ENCODE data around the gene SV2B.
"Not testable (repeated sequence)": the region's sequence is repeated elsewhere in the genome, so short reads cannot be mapped to it uniquely, and the experiment has no call there.

SV2B gene

DNA sequence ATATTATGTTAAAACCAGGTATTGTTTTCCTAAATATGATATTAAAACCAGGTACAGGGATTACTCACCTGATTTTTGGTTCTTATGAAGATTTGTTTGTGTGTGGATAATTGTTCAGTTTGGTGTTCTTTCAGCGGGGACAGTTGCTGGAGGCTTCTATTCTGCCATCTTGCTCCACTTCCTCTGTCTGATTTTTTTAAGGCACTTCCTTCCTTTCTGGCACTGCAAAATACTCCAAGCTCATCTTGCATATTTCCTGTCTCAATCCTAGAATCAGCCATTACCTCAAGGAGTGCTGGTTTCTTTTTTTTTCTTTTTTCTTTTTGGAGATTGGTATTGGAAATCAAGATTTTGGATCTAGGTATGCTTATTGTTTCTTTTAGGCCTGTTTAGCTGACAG is 229.9 kb downstream of the SV2B start:
- no peak for DNase-seq

DNA sequence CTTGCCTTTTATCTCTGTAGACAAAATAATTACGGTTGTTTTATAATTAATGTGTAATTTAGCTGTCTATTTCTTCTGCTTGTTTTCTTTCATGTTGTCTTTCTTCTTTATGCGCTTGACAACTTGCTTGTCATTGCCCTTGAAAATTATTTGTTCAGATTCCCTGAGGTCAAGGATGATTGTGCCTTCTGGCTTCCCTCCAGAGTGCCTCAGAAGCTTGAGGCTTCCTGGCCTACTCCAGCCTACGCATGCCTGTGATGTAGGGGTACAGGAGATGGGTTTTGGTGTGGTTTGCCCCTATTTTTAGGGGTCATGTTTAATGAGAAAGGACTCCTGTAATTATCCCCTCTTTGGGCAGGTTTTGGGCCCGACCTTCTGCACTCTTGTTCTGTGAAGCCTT is 231.5 kb downstream of the SV2B start:
- no peak for DNase-seq

DNA sequence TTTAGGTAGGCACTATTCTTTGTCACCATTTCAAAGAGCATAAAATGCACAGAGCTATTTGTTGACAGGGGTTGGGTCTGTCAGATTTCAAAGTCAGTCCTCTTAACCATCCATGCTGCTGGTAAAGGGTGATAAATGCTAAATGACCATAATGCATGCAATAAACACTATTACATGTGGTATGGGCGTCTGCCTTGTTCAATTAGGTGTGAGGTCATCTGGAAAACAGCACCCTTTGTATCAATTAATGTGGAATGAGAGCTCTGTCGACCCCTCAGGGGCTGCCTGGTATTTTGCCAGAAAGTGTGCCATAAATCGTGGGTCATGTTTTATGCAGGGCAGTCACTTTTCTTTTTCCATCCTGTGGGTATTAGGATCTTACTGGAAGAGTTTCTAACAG is 235.6 kb downstream of the SV2B start:
- no peak for DNase-seq

DNA sequence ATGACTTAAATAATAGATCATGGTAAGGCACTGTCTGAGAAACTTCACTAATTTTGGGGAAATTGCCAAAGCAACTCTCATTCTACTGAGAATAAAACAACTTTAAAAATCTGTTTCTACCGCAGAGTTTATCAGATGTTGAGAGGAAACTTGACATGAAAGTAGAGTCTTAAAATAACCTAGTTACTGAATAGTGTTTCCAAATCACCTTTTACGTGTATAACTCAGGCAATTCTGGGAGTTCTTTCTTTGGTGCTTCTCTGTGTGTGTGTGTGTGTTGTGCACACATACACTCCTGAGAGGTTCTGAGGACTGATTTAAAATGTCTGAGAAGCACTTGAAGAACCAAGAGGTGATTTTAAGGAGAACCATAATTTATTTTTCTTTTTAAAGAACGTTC is 236.6 kb downstream of the SV2B start:
- DNase-seq, result no peak

DNA sequence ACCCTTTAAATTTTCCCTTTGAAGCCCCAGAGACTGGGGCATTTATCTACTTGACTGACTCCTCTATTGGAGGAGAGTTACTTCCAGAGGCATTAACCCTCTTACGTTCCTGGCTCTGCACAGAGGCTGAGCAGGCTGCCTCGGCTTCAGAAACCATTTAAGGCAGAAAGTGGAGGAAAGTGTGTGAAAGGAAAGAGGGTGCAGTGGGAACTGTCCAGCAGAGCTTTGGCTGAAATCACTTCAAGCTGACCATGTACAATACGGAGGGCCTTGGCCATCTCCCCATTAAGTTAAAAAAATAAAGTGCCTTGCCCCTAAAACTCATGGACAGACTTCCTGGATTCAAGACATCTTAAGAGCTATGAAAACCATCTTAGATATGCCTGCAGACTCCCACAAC is 238.7 kb downstream of the SV2B start:
- DNase-seq, result no peak

DNA sequence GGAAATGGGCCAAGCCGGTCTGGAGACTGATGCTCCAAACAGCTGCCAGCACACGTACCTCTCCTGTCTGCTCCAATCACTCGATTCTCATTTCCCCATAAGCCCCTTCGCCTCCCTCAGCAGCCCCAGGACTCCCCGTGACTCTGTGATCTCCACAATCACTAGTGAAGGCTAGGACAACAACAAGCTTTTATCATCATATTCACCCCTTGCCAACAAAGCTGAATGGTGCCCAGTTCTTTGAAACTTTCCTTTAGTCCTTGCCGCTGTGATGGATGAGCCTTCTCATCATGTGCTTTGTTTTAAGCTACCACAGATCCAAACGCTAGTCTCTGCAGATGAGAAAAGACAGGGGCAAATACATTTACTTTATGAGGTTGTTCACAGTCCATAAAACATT is 242.0 kb downstream of the SV2B start:
- DNase-seq, result no peak

DNA sequence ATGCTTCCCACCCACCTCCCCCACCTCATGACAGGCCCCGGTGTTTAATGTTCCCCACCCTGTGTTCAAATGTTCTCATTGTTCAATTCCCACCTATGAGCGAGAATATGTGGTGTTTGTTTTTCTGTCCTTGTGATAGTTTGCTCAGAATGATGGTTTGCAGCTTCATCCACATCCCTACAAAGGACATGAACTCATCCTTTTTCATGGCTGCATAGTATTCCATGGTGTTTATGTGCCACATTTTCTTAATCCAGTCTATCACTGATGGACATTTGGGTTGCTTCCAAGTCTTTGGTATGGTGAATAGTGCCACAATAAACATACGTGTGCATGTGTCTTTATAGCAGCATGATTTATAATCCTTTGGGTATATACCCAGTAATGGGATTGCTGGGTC is 244.9 kb downstream of the SV2B start:
- not testable (repeated sequence) for DNase-seq

DNA sequence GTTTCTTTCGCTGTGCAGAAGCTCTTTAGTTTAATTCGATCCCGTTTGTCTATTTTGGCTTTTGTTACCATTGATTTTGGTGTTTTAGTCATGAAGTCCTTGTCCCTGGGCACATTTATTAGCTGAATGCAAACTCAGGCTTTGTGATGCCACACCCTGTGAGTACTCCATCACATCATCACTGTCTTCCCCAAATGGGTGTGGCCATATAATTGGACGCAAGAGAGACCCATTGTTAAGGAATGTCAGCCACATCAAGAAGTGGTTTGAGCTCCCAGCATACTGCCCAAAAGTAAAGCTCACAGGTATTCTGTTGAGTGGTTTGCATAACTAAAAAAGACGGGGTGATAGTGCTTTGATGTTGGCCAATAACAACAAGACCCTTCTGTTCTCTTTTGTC is 245.7 kb downstream of the SV2B start:
- no peak for DNase-seq

DNA sequence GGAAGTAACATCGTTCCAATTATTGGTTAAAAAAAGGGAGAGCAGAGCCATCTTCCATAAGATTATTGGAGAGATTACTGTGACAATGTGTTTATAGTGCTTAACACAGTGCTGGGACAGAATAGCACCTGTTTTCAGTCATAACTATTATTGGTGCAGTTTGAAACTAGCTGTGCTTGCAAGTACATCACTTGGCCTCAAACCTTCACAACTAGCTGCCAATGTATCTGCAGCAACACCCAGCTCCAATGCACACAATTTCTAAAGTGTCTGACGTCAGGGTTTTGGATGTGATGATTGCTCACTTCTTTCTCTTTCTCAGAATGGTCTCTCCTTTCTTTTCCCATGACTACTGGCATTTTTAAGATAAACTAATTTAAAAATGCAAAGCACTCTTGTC is 246.2 kb downstream of the SV2B start:
- no peak for DNase-seq

DNA sequence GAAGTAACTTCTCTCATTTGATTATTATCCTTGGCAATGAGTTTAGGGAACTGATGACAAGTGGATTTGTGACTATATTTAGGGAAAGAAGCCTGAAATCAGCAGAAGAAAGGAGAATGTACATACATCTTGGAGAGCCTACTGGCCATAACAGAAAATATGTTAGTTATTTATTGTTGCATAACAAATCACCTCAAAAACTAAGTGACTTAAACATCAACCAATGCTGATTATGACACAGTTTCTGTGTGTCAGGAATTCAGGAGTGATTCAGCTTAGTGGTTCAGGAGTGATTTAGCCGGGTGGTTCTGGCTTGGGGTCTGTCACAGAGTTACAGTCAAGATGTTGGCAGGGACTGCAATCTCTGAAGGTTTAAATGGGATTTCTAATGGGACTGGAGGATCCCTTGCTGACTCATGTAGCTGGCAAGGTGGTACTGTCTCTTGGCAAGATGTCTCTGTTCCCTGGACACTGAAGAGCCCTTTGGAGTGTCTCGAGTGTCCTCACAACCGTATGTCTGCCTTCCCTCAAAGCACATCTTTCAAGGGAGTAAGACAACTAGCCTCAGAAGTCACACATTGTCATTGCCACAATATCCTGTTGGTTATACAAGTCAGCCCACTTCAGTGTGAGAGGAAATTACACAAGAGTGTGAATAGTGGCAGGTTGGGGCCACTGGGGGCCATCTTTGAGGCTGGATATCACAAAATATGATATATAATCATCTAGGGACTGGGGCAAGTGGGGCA is 248.9 kb downstream of the SV2B start:
- peak; percentile 30 for DNase-seq

All from GDM1 (cell line).